RCC 7860 (cell line): ENCODE results near the gene SHISAL1.
"Not testable (repeated sequence)": the region's sequence is repeated elsewhere in the genome, so short reads cannot be mapped to it uniquely, and the experiment has no call there.

Source experiments
- DNase-seq: peaks from one replicate; pipeline ENCODE4 v3.0.0-alpha.2; 2015; ENCODE audit warnings: low spot score
- FAIRE-seq: peaks from 2 replicates; lab custom pipeline; 2012; peaks lifted over from hg19 to GRCh38; lab: Jason Lieb, UNC

Gene SHISAL1

DNA sequence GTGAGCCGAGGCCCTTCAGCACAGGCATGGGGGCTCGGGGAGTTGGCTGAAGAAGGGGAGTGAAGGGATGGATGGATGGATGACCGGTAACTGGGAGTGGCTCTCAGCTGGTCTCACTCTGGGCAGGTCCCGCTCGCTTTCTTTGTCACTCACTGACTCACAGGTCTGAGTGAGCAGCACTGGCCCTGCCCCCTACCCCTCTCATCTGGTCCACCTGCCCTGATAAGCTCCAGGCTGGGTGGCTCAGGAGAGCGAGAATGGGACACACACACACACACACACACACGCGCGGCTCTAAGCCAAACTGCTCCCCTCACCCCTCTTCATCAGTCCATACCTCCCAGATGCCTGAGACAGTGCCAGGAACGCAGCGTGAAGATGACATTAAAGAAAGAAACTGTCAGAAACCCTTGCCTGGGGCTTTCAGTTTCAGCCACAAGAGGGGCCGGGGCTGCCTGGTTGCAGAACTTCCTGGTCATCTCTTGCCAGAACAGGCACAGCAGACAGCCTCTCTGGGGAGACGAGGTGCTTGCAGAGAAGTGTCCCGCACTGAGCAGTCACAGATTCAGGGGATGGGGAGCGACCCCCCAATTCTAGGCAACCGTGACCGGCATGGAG lies 16.5 kb upstream of the SHISAL1 start:
- FAIRE-seq (no peak), DNase-seq (peak; percentile 24)

DNA sequence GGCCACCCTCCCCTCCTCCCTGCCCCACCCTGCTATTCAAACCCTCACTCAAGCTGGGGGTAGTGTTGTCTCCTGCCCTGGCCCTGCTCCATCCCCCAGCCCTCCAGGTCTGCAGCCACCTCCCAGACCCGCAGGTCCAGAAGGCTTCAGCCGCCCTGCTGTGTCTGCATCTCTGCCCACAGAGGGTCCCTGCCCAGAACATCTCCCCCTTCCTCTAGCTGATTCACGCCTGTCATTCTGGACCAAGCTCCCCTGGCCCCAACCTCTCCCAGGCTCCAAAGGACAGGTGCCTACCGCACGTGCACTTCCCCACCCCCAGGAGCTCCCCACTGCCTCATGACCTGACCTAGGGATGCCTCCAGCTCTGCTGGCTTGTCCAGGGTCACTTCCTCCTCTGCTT lies 16.0 kb upstream of the SHISAL1 start:
- DNase-seq: no peak
- no peak for FAIRE-seq

DNA sequence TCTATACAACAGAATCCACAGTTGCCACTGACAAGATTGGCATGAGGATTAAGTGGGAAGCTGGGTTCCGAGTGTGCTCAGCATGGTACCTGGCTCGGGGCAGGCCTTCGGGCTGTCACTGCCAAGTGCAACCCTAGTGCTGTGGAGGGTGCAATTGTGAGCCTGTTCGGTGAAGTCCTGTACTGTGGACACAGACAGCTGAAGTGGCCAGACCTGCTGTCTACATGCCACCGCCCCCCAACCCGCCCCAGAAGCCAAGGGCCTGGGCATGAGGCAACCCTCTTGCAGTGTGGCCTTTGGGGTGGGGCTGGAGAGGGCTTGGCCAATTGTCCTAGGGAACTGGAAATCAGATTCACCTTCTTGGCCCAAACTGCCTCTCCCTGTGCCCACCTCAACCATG lies 15.6 kb upstream of the SHISAL1 start:
- FAIRE-seq (no peak), DNase-seq (no peak)

DNA sequence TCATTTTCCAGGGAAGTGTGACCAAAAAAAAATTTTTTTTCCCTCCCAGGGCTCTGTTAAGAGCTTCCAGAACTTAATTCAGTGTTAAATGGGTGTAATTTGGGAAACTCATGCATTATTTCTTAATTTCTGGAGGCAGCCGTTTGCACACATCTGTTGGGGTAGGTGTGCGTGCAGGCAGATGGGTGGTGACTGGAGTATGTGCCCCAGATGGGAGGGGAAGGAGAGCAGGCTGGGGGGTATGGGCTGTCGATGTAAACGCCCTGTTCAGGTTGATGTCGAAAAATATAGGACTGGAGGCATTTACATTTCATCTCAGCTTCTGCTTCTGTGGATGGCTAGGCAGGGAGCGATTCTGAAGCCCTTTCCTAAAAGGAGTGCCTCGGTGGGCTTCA lies 13.7 kb upstream of the SHISAL1 start:
- no peak for FAIRE-seq

DNA sequence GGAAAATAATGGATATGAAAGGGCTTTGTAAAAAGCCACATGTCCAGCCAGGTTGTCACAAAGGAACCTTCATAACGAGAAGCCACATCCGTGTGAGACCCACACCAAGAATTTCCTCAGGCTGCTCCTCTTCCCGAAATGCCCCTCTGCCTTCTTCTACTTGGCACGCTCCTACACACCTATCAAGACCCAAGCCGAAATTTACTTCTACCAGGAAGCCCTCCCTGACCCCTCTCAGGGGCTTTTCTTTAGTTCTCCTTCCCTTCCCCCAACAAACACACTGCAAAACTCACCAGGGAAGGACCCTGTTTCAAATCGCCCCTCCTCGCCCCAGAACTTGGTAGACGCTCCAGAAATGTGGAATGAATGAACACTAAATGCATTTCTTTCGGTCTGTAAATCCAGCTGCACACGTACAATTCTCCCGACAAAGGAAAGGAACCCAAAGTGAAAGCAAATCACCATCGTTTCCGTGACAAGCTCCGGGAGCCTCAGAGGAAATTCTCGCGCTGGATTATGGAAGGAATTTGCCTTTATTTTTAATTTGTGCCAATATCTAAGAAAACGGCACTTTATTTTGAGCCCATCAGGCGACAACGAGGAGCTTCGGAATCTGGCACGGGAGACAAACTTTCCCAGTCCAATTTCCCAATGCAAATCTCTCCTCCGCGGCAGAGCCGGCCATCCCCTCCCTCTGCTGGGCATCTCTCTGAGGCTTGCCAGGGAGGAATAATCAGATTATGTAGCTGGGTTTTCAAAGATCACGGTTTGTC lies 13.2 kb upstream of the SHISAL1 start:
- DNase-seq (no peak), FAIRE-seq (no peak)

More for the DNA sequence above, 13.7 kb upstream of the SHISAL1 start:
- no peak for DNase-seq

DNA sequence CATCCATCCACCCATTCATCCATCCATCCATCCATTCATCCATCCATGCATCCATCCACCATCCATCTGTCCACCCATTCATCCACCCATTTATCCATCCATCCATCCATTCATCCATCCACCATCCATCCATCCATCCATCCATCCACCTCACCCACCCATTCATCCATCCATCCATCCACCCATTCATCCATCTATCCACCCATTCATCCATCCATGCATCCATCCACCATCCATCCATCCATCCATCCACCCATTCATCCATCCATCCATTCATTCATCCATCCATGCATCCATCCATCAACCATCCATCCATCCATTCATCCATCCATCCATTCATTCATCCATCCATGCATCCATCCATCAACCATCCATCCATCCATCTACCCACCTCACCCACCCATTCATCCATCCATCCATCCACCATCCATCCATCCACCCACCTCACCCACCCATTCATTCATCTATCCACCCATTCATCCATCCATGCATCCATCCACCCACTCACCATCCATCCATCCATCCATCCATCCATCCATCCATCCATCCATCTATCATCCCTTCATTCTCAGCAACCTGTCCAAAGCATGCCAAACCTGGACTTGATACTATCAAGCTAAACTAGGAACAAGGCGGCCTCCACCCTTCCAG lies 10.5 kb upstream of the SHISAL1 start:
- DNase-seq, FAIRE-seq: not testable (repeated sequence)

DNA sequence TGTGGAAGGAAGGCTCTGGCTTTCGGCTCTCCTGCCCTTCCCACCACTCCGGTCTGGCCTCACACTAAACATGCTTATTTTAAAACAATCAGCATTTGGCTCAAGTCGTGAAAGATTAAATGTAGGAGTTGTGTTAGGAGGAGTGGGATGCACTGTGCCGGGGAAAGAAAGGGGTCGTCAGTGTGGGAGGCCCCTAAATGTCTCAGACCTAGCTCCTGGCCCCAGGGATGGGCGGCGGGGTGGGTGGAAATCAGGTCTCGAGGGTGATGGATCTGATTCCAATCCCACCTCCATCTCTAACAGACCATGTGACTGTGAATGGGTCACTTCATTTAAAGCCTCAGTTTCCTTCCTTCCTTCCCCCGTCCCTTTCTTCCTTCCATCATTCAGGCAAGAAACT lies 6.9 kb upstream of the SHISAL1 start:
- FAIRE-seq (no peak), DNase-seq (no peak)

DNA sequence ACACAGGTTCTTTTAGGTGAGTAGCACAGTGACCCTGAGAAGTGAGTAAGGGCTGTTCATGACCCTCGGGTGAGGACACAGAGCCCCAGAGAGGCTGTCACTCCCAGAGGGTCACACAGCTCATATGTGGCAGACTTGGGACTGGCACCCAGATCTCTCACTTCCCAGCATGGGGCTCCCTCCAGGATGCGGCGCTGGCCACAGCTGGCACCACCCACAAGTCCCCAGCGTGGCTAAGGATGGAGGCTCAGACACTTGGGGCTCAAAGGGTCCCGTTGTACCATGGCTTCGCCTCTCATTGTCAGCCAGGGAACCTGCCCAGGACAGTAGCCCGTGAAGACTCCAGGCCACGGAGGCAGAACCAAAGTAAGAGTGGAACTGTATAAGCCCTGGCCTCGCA lies 6.0 kb upstream of the SHISAL1 start:
- no peak for DNase-seq
- FAIRE-seq: no peak

DNA sequence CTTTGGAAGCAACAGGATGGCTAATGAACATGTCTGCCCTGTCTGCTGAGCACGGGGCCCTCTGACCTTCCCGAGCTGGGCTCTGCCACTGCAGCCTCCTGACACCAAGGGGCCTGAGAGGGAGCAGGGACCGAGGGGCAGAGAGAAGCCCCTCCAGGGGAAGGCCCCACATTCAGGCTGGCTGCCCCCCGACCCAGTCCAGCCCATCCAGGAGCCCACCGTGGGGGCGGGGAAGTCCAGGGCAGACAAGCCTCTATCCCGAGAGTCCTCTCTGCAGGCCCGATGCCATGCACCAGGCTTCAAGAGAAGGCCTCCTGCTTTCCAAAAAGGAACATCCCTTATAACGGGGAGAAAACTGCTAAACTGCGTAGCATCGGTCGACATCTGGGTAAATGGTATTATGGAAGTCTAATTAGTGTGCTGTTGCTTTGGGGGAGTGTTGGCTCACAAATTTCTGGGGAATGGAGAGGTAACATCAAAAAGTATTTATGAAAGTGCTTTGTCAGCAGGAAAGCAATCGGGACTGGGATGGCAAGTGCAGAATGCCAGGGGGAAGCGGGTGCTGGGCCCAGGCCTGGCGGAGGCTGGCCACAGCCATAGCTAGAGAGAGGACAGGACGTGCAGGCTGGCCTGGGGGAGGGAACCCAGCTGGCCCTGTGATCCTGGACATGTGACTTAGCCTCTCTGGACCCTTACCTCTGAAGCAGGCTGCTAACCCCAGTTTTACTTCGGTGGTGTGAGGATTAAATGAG lies 5.3 kb upstream of the SHISAL1 start:
- no peak for FAIRE-seq
- no peak for DNase-seq

DNA sequence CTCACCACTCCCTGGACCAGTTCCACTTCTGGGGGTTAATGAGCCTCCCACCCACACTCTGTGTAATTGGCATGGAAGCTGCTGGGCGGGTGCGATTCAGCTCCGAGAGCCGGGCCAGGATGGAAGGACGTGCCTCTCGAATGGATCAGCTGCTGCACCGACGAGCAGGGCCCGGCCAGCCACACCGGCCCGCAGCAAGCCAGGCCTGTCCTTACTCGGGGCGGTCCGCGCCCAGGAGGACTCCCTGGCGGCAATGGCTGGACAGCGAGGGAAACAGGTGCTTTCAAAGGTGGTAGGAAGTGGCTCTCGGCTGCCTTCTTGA lies 4.3 kb upstream of the SHISAL1 start:
- DNase-seq (no peak), FAIRE-seq (no peak)

DNA sequence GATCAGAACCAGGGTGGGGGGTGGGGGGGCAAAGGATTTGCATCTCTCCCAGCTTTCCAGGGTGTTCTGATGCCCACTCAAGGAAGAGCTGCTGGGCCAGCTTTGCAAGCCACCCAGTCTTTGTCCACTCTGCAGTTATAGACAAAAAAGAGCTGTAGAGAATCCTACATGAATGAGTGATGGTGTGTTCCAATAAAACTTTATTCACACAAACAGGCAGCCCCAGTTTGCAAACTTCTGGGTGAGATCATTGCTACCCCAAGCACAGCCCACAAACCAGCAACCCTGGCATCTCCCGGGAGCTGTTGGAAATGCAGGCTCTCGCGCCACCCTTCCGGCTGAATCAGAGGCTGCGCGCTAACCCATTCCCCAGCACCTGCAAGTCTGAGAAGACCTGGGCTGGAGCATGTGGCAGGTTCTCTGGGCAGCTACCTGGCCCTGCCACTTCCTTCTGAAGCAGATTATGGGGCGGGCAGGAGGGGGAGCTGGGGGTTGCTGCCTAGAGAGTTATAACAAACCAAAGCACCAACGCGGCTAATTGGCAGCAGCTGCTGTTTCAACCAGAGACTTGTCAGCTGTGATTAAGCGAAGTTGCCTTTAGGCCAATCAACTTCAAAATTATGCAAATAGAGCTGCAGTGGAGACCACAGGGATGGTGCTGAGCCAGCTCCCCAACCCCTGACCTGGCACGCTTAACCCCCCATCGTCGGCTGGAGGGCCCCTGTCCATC lies 3.8 kb upstream of the SHISAL1 start:
- FAIRE-seq (no peak), DNase-seq (no peak)

DNA sequence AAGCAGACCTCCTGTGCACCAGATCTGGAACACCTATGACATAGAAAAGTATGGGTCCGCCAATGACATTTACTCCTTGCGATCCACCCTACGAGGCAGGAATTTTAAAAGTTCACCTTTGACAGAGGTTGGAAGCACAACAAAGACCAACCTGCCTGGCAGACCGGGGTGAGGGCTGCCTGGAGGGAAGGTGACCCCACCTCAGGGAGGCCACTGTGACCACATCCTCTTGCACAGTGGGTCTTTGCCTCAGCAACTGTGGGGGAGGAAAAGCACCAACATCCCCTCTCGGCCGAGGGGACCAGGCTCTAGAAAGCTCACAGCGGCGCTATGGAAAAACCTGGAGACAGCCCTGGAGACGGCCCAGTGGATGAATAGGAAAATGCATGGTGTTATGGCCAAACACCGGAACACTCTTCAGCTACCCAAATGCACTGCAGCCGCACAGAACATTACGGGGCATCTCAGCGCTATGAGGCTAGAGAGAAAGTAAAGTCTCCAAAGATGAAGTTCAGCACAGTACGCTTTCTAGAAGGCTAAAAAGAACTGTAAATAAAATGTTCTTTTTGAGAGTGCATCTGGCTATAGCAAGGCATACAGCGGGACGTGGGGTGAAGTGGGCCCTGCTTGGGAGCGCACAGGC lies 1.8 kb upstream of the SHISAL1 start:
- DNase-seq: no peak
- no peak for FAIRE-seq

DNA sequence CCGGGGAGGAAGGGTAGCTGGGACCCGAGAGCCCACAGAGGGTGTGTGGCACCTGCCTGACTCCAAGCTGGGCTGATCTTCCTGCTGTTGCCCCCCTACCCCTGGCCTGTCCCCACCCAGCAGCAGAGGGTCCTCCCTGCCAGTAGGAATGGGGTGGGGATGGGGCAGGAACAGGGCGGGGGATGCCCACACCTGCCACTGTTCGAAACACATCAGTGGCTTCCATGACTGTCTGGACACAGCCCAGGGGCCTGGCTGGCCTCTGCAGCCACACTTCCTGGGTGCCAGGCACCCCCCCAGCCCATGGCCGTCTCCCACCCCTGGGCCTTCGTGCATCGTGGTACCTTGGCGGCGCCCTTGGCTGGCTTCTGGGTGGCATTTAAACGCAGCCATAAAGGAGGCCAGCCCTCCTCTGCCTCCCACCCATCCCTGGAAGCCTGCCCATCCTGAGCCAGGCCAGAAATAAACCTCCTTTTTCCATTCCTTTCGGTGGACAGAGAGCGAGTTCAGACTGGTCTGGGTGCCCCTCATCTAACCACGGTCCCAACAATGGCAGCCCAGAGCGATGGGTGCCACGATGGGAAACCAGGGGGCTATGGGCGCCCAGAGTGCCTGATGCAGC lies 745 bp upstream of the SHISAL1 start:
- FAIRE-seq (no peak), DNase-seq (no peak)

DNA sequence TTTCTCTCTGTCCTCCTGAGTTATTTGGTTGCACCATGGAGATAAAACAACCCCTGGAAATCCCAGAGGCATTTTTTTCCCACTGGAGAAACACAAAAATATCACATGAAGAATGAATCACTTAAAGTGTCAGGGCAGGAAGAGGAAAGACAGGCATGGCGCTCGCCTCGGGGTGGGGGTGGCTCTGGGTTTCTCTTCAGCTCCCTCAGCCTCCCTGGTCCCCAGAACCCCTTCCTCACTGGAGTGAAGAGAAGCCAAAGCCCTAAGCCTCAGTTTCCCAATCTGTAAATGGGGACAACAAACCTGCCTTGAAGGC lies 938 bp downstream of the SHISAL1 start:
- FAIRE-seq (no peak), DNase-seq (peak; percentile 63)

DNA sequence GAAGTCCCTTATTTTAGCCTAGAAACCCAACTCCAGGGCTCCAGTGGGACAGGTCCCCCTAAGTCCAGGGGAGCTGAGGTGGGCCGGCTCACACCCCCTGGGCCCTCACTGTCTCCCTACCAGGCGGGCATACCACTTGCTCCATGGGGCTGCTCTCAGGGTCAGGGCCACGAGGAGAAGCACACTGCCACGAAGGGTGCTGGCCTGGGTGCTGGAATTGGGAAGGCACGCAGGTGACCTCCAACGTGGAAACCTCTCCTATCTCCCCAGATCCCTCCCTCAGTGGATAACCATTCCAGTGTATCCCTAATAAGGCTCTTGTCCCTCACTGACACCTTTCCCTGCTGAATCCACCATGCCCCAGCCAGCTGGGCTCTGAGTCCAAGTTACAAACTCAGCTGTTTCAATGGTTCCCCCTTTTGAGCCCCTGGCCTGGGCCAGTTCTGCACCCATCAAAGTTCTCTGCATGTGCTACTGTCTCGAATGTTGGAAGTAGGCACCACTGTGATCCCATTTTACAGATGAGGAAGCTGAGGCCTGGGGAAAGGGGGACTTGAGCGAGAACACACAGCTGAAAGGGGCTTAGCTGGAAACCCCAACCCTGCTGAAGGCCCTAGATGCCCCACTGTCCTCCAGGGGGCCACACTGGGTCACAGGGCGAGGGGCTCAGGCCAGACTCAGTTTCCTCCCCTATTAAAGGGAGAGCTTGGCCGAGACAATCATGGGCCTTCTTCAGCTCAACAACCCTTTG lies 1.5 kb downstream of the SHISAL1 start:
- FAIRE-seq (no peak), DNase-seq (no peak)

DNA sequence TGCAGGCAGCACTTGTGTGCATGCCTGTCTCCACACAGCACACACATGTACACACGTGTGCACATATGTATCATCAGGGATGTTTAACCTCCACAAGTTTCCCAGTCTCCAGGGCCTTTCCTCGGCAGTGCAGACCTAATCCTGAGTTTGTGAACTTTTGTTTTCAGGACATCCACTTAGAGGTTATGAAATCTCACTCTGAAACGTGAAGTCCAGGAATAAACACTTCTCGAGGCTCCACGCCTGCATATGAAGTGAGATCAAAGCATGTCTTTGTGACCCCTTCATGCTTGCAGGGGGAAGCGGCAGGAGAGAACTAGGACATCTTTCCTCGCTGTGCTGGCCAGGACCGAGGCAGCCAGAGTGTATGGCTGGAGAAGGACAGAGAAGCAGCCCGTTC lies 3.1 kb downstream of the SHISAL1 start:
- FAIRE-seq (no peak), DNase-seq (no peak)

DNA sequence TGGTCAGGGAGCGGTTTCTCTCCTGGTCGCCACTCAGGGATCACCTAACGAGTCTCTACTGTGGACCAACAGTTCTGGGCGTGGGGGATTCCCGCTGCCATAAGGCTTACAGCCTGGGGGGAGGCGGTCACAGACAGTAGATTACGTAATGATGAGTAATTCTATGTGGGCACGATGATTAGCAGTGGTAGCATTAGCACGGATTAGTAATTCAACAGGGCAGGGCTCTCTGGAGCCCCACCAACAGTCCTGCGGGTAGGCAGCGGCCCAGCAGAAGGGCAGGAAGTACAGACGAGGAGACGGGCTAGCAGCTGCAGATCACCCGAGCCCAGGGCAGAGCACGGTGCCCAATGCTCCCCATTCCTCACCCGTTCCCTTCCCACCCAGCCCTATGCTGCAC lies 3.6 kb downstream of the SHISAL1 start:
- peak; percentile 90 for FAIRE-seq

DNA sequence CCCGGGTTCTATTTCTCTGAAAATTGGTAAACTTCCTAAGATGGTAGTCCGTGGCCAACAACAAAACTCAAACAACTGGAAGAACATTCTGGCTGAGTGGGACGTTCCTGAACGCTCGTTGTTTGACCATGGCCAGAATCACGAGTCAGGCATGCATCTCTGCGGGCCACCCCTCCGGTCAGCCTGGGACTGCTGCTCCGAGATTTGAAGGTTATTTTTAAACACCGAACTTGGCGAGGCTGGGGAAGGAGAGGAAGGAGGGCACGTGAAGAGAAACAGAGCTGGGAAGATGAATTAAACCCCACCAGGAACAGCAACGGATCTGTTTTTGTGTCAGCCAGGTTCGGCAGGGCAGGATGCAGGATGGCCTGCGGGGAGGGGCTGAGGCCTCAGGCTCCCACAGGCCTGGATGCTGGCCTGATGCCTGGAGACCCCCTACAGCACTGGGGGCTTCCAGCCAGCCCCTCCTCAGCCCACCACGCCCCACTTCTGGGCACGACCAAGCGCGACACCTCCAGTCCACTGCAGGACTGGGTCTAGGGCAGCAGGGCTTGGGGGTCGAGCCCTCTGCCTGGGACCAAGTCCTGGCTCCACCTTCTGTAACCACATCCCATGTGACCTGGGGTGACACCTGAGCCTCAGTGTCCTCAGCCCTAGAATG lies 5.1 kb downstream of the SHISAL1 start:
- DNase-seq: no peak

More for the DNA sequence above, 3.6 kb downstream of the SHISAL1 start:
- peak; percentile 98 for DNase-seq

DNA sequence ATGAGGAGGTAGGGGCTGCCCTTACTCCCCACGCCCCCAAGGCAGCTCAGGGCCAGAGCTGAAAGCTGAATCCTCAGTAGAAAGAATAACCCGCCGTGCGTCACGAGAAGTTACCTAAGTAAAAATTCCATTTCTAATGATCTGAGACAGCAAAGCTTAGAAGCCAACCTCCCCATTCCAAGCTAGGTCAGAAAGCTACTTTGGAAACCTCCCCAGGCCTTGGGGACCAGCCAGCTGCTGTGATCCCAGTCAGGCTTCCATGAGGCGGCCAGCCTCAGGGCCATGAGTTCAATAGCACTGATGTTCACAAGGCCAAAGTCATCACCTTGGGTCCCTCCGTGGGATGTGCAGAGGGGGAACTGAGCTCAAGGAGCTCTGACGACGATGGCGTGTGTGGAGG lies 6.9 kb downstream of the SHISAL1 start:
- DNase-seq (no peak), FAIRE-seq (no peak)

More for the DNA sequence above, 5.1 kb downstream of the SHISAL1 start:
- FAIRE-seq: no peak
